HUES48 (cell line): Measurements from ENCODE around the gene PCBP3.

Experiments
- H3K27ac ChIP-seq: one replicate; pipeline ENCODE4 v1.7.0; 2013; ENCODE audit warnings: low read depth, low read length, inconsistent platforms
- H3K27me3 ChIP-seq: 2 replicates; pipeline ENCODE4 v1.6.1; 2013; ENCODE audit warnings: mild to moderate bottlenecking, low read length; ENCODE audit not compliant: control insufficient read depth, insufficient read depth
- H3K36me3 ChIP-seq: 2 replicates; pipeline ENCODE4 v1.6.1; 2013; ENCODE audit warnings: low read length; ENCODE audit not compliant: control insufficient read depth, insufficient read depth
- H3K4me1 ChIP-seq: 2 replicates; pipeline ENCODE4 v1.6.1; 2013; ENCODE audit warnings: mild to moderate bottlenecking, low read length; ENCODE audit not compliant: control insufficient read depth, insufficient read depth
- H3K4me3 ChIP-seq: 2 replicates; pipeline ENCODE4 v1.5.1; 2013; ENCODE audit warnings: mild to moderate bottlenecking, low read depth, low read length
- H3K9ac ChIP-seq: 2 replicates; pipeline ENCODE4 v1.6.1; 2013; ENCODE audit warnings: mild to moderate bottlenecking, low read depth, low read length, moderate library complexity
- H3K9me3 ChIP-seq: 2 replicates; pipeline ENCODE4 v1.6.1; 2013; ENCODE audit warnings: low read length; ENCODE audit not compliant: control insufficient read depth, insufficient read depth

Gene PCBP3

DNA sequence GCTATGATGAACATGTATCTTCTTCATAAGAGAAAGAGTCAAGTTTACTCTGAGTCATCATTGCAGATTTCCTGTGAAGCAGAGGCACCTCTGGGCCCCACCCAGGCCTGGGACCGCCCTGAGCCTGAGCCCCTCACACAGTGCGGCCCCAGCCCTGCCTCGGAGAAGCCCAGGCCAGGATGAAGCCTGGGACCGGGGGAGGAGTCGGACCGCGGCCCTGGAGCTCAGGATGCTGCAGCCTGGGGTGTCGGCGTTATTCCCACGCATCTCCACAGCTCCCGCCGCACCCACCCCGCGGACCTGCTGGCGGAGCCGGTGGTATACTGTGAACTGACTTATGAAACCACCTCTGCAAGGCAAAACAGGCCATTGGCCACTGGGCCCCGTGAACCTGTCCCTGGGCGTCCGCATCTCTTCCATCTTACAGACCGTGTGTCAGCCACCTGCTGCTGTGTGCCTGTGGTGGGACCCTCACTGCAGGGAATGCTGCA is 335.7 kb downstream of the PCBP3 start:
- H3K36me3 ChIP-seq, result peaks cover 3% of the 10 kb centered on the region
- H3K27ac ChIP-seq, result no peak overlapping the region
- H3K27me3 ChIP-seq, result peaks cover 10% of the 10 kb centered on the region
- H3K4me3 ChIP-seq, result no peak overlapping the region
- H3K9ac ChIP-seq, result no peak overlapping the region
- H3K9me3 ChIP-seq, result no peaks in the 10 kb centered on the region
- peaks cover 17% of the 10 kb centered on the region for H3K4me1 ChIP-seq

- H3K36me3 ChIP-seq, result peaks cover 8% of the 10 kb centered on the region
- peaks cover 10% of the 10 kb centered on the region for H3K27me3 ChIP-seq
- no peak overlapping the region for H3K9ac ChIP-seq
- no peak overlapping the region for H3K27ac ChIP-seq
- H3K4me1 ChIP-seq, result peaks cover 13% of the 10 kb centered on the region
- H3K9me3 ChIP-seq, result no peaks in the 10 kb centered on the region
- no peak overlapping the region for H3K4me3 ChIP-seq
Observed at GRCh38 chr21:45979651-45980050, 336.1 kb downstream of the PCBP3 start.

GRCh38 chr21:45980271-45980670 is 336.7 kb downstream of the PCBP3 start:
- Histone ChIP-seq H3K36me3 (peaks cover 14% of the 10 kb centered on the region), H3K27ac (no peak overlapping the region)

GRCh38 chr21:45980697-45981096 is 337.2 kb downstream of the PCBP3 start:
- peak overlapping the region; percentile 57 for H3K4me3 ChIP-seq
- no peak overlapping the region for H3K9ac ChIP-seq

More at GRCh38 chr21:45980271-45980670, 336.7 kb downstream of the PCBP3 start:
- Histone ChIP-seq H3K27me3 (peaks cover 10% of the 10 kb centered on the region), H3K4me1 (peaks cover 9% of the 10 kb centered on the region), H3K9me3 (no peaks in the 10 kb centered on the region), H3K9ac (no peak overlapping the region), H3K4me3 (no peak overlapping the region)

DNA sequence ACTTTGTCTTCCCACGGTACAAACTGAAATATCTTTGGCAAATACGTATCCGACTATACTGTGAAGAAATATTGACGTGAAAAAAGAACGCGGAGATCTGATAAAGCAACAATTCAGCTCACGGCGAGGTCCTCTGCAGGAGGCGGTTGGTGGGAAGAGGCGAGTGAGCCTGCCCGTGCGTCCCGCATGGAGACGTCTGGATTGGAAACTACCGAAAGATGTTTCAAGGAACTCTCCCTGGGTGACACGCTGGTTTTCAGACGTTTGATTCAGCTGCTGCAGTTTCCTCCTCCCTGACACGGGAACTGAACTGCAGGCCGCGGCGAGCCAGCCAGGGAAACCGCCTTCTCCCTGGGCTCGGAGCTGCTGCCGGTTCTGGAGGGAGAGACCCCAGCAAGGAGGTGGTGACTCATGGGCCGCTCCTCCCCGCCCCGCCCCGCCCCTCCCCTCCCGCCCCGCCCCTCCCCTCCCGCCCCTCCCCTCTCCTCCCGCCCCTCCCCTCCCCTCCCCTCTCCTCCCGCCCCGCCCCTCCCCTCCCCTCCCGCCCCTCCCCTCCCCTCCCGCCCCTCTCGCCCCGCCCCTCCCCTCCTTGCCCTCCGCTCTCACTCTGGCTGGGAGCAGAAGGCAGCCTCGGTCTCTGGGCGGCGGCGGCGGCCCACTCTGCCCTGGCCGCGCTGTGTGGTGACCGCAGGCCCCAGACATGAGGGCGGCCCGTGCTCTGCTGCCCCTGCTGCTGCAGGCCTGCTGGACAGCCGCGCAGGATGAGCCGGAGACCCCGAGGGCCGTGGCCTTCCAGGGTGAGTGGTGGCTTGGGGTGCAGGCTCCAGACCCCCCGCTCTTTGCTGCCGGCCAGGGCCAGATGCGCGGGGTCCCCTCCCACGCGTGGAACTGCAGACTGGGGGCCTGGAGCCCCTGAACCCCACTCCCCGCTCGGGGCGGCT is 337.9 kb downstream of the PCBP3 start, which contains the start of gene COL6A1:
TSS of gene COL6A1 (plus strand) at position 620 of the 941 bp plus-strand sequence. CDS start at position 701, 81 bp downstream.
- Histone ChIP-seq H3K27ac (peak within 1 kb of the TSS; percentile 85), H3K9me3 (no peaks in the 10 kb centered on the region), H3K4me3 (peak within 1 kb of the TSS; percentile 83), H3K4me1 (peaks cover 9% of the 10 kb centered on the region), H3K9ac (peak within 1 kb of the TSS; percentile 54), H3K36me3 (peaks cover 25% of the 10 kb centered on the region), H3K27me3 (peaks cover 10% of the 10 kb centered on the region)

More at GRCh38 chr21:45980697-45981096, 337.2 kb downstream of the PCBP3 start:
- Histone ChIP-seq H3K27me3 (peaks cover 10% of the 10 kb centered on the region), H3K27ac (no peak overlapping the region), H3K4me1 (peaks cover 9% of the 10 kb centered on the region), H3K9me3 (no peaks in the 10 kb centered on the region), H3K36me3 (peaks cover 18% of the 10 kb centered on the region)

GRCh38 chr21:45982092-45982757 is 338.7 kb downstream of the PCBP3 start:
- Histone ChIP-seq H3K27ac (no peak overlapping the region), H3K4me3 (peak overlapping the region; percentile 83), H3K9me3 (no peaks in the 10 kb centered on the region), H3K9ac (peak overlapping the region; percentile 54; the same call in 1 of the 2 replicates), H3K4me1 (peaks cover 6% of the 10 kb centered on the region; the same call in 1 of the 2 replicates), H3K36me3 (peaks cover 33% of the 10 kb centered on the region), H3K27me3 (peaks cover 10% of the 10 kb centered on the region)

- peaks cover 6% of the 10 kb centered on the region; the same call in 1 of the 2 replicates for H3K4me1 ChIP-seq
- no peak overlapping the region for H3K27ac ChIP-seq
- peak overlapping the region; percentile 21; the same call in 1 of the 2 replicates for H3K9ac ChIP-seq
- H3K27me3 ChIP-seq, result peaks cover 10% of the 10 kb centered on the region
- peaks cover 35% of the 10 kb centered on the region for H3K36me3 ChIP-seq
- H3K4me3 ChIP-seq, result peak overlapping the region; percentile 83
- H3K9me3 ChIP-seq, result no peaks in the 10 kb centered on the region
Observed at GRCh38 chr21:45982758-45983648, 339.5 kb downstream of the PCBP3 start.

GRCh38 chr21:45983649-45983965 is 340.1 kb downstream of the PCBP3 start:
- H3K4me3 ChIP-seq, result no peak overlapping the region
- no peak overlapping the region for H3K9ac ChIP-seq
- no peak overlapping the region for H3K27ac ChIP-seq
- H3K4me1 ChIP-seq, result peaks cover 6% of the 10 kb centered on the region; the same call in 1 of the 2 replicates
- H3K27me3 ChIP-seq, result peaks cover 10% of the 10 kb centered on the region
- H3K36me3 ChIP-seq, result peaks cover 37% of the 10 kb centered on the region
- no peaks in the 10 kb centered on the region for H3K9me3 ChIP-seq

- Histone ChIP-seq H3K27ac (no peak overlapping the region), H3K27me3 (peaks cover 10% of the 10 kb centered on the region), H3K9ac (no peak overlapping the region), H3K4me1 (peaks cover 5% of the 10 kb centered on the region; the same call in 1 of the 2 replicates), H3K9me3 (no peaks in the 10 kb centered on the region), H3K4me3 (no peak overlapping the region), H3K36me3 (peaks cover 41% of the 10 kb centered on the region)
Observed at GRCh38 chr21:45983981-45984551, 340.5 kb downstream of the PCBP3 start.

GRCh38 chr21:45984584-45985095 is 341.1 kb downstream of the PCBP3 start:
- Histone ChIP-seq H3K9ac (no peak overlapping the region), H3K36me3 (peaks cover 47% of the 10 kb centered on the region), H3K4me1 (no peaks in the 10 kb centered on the region; the same call in 1 of the 2 replicates), H3K27ac (no peak overlapping the region), H3K4me3 (no peak overlapping the region), H3K9me3 (no peaks in the 10 kb centered on the region), H3K27me3 (peaks cover 10% of the 10 kb centered on the region)
